ENCODE results near the gene SFT2D1. TPM values are rescaled to one million over a fixed set of nuclear protein-coding genes. Genes with fewer than 3 reads are reported as not detected.

Gene SFT2D1
- total RNA-seq, 2 donors from 2014 or later: 11.5 to 28.0 TPM

DNA sequence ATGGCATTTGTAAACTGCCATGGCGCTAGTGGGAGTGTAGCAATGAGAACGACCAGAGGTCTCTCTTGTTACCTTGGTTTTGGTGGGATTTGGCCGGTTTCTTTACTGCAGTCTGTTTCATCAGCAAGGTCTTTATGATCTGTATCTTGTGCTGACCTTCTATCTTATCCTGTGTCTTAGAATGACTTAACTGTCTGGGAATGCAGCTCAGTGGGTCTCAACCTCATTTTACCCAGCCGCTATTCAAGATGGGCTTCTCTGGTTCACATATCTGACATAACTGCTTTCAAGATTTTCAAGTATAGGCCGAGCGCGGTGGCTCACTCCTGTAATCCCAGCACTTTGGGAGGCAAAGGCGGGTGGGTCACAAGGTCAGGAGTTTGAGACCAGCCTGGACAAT is 1.9 kb upstream of the SFT2D1 start:
- H3K9me3 ChIP-seq: no peaks in the 10 kb centered on the region

GRCh38 chr6:166343150-166343487 is 774 bp upstream of the SFT2D1 start:
- no peaks in the 10 kb centered on the region for H3K9me3 ChIP-seq
- intact Hi-C loops (cut with DNase I): no loop called here
- peaks cover 34% of the 10 kb centered on the region for H3K4me1 ChIP-seq
- 7 to 10% methylated on average over 3 of the region's 3 CpGs for WGBS, 2 donors
- peak overlapping the region; percentile 84 to 89 (median 85) for H3K27ac ChIP-seq
- H3K27me3 ChIP-seq: no peaks in the 10 kb centered on the region
- ATAC-seq (peak; percentile 18), DNase-seq (no peak)
- no peak for TF ChIP-seq POLR2A (IDR thresholded peaks at IDR 0.05)
- TF ChIP-seq, protein P1, sequence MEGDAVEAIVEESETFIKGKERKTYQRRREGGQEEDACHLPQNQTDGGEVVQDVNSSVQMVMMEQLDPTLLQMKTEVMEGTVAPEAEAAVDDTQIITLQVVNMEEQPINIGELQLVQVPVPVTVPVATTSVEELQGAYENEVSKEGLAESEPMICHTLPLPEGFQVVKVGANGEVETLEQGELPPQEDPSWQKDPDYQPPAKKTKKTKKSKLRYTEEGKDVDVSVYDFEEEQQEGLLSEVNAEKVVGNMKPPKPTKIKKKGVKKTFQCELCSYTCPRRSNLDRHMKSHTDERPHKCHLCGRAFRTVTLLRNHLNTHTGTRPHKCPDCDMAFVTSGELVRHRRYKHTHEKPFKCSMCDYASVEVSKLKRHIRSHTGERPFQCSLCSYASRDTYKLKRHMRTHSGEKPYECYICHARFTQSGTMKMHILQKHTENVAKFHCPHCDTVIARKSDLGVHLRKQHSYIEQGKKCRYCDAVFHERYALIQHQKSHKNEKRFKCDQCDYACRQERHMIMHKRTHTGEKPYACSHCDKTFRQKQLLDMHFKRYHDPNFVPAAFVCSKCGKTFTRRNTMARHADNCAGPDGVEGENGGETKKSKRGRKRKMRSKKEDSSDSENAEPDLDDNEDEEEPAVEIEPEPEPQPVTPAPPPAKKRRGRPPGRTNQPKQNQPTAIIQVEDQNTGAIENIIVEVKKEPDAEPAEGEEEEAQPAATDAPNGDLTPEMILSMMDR (IDR thresholded peaks at IDR 0.05): no peak
- H3K4me3 ChIP-seq: peak overlapping the region in 1 of 2 donors; percentile 70
- H3K36me3 ChIP-seq (replicated peaks in 1 of 2; ENCODE audit: insufficient read depth in 1 of 2, low read depth in 2 of 2): no peaks in the 10 kb centered on the region

More for the DNA sequence above, 1.9 kb upstream of the SFT2D1 start:
- DNase-seq: no peak
- WGBS, 2 donors: 95 to 98% methylated on average over 8 of the region's 8 CpGs
- TF ChIP-seq, protein P1 (IDR thresholded peaks at IDR 0.05): no peak
- no peak for TF ChIP-seq POLR2A (IDR thresholded peaks at IDR 0.05)
- H3K4me3 ChIP-seq: no peak overlapping the region
- H3K27me3 ChIP-seq: no peaks in the 10 kb centered on the region
- intact Hi-C loops (cut with DNase I): no loop called here
- peaks cover 32% of the 10 kb centered on the region for H3K4me1 ChIP-seq
- H3K27ac ChIP-seq: no peak overlapping the region
- H3K36me3 ChIP-seq (replicated peaks in 1 of 2; ENCODE audit: insufficient read depth in 1 of 2, low read depth in 2 of 2): no peaks in the 10 kb centered on the region
- no peak for ATAC-seq

- ATAC-seq (peak; percentile 7), DNase-seq (peak in 3 of 4 donors; percentile 13 to 32 (median 27))
- intact Hi-C loops (cut with DNase I): no loop called here
- Histone ChIP-seq H3K4me3 (peak overlapping the region; percentile 70 to 98), H3K9me3 (no peaks in the 10 kb centered on the region), H3K27me3 (no peaks in the 10 kb centered on the region), H3K36me3 (replicated peaks in 1 of 2; ENCODE audit: insufficient read depth in 1 of 2, low read depth in 2 of 2) (no peaks in the 10 kb centered on the region), H3K4me1 (peaks cover 34% of the 10 kb centered on the region), H3K27ac (peak overlapping the region; percentile 84 to 89 (median 85))
- 0% methylated on average over 12 to 16 of the region's 16 CpGs for WGBS, 2 donors
- TF ChIP-seq POLR2A (IDR thresholded peaks at IDR 0.05): no peak
These were observed 382 bp downstream of the SFT2D1 start for GRCh38 chr6:166341977-166342348.

DNA sequence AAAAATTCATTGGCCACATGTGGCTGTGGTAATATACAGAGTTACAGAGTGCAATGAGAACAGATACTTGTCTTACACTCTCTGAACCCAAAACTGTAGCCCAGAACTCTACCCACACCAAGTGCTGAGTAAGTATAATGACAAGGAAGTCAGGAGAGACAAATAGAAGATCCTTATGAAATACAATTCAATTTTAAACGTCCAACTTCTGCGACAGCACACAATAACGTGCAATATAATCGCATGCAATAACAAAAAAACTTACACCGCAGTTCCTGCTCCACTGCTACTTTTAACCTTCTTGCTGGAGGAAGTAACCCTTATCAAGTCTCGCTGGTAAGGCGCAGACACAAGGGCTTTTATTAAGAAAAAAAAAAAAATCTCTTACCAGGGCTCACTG is 881 bp downstream of the SFT2D1 start:
- intact Hi-C loops (cut with DNase I): no loop called here
- Histone ChIP-seq H3K36me3 (replicated peaks in 1 of 2; ENCODE audit: insufficient read depth in 1 of 2, low read depth in 2 of 2) (no peaks in the 10 kb centered on the region), H3K27ac (peak overlapping the region in 2 of 4 donors; percentile 84 to 86), H3K9me3 (no peaks in the 10 kb centered on the region), H3K4me3 (peak overlapping the region; percentile 70 to 98), H3K4me1 (peaks cover 34% of the 10 kb centered on the region), H3K27me3 (no peaks in the 10 kb centered on the region)
- ATAC-seq (no peak), DNase-seq (no peak)
- TF ChIP-seq, protein P1 (IDR thresholded peaks at IDR 0.05): no peak
- no peak for TF ChIP-seq POLR2A (IDR thresholded peaks at IDR 0.05)
- WGBS, 2 donors: 16 to 26% methylated on average over 7 of the region's 7 CpGs

- WGBS, 2 donors: 96 to 97% methylated on average over 9 of the region's 9 CpGs
- Histone ChIP-seq H3K27me3 (no peaks in the 10 kb centered on the region), H3K36me3 (replicated peaks in 1 of 2; ENCODE audit: insufficient read depth in 1 of 2, low read depth in 2 of 2) (peaks cover 0 to 3% of the 10 kb centered on the region in 2 donors), H3K4me1 (peaks cover 34% of the 10 kb centered on the region), H3K27ac (no peak overlapping the region), H3K4me3 (no peak overlapping the region), H3K9me3 (no peaks in the 10 kb centered on the region)
- TF ChIP-seq, protein P1 (IDR thresholded peaks at IDR 0.05): no peak
- TF ChIP-seq POLR2A (IDR thresholded peaks at IDR 0.05): no peak
- ATAC-seq: no peak
- no peak for DNase-seq
- intact Hi-C loops (cut with DNase I): no loop called here
These were observed 3.5 kb downstream of the SFT2D1 start for GRCh38 chr6:166338854-166339253.

Data from body of pancreas (tissue), 4 donors.